SK-N-SH (cell line): ENCODE results near the gene RNF187. TPM values are rescaled to one million over a fixed set of nuclear protein-coding genes. Genes with fewer than 3 reads are reported as not detected.
A peak's percentile ranks its signal among the peaks of the same experiment; 100 is the strongest.

Experiments
- CHD2 ChIP-seq: fragments of 150-350 bp; IDR thresholded peaks from 2 replicates; pipeline ENCODE4 v1.6.1; 2018; ENCODE audit warnings: low read length; ENCODE audit not compliant: partially characterized antibody
- EP300 ChIP-seq, 2 experiments: IDR thresholded peaks; 2 replicates each; pipeline versions ENCODE4 v1.4.0 to v1.6.1; 2012; ENCODE audit warnings: borderline replicate concordance in 1 of 2, low read depth in 1 of 2, low read length in 1 of 2
- EZH2phosphoT487 ChIP-seq: fragments of 200-600 bp; sonication (generic); IDR thresholded peaks from 2 replicates; pipeline ENCODE4 v1.6.1; 2017; ENCODE audit warnings: low read depth, mixed run types, mild to moderate bottlenecking, antibody characterized with exemption, moderate library complexity, borderline replicate concordance
- GABPA ChIP-seq: IDR thresholded peaks from 2 replicates; pipeline ENCODE4 v1.4.0; 2012; ENCODE audit warnings: low read depth, mild to moderate bottlenecking
- GATA2 ChIP-seq: sonication (generic); formaldehyde crosslinking; IDR thresholded peaks from 2 replicates; pipeline ENCODE4 v1.5.0; 2020; ENCODE audit warnings: mild to moderate bottlenecking, missing genetic modification reagents
- MXI1 ChIP-seq: IDR thresholded peaks from 2 replicates; pipeline ENCODE4 v1.6.1; 2012; ENCODE audit warnings: mild to moderate bottlenecking, low read depth, low read length, improper control_type of control experiment
- POLR2AphosphoS5 ChIP-seq: IDR thresholded peaks from 2 replicates; pipeline ENCODE4 v1.6.1; 2012; ENCODE audit warnings: low read depth, low read length
- RAD21 ChIP-seq: IDR thresholded peaks from 2 replicates; pipeline ENCODE4 v1.6.1; 2012; ENCODE audit warnings: mild to moderate bottlenecking, low read length
- RCOR1 ChIP-seq: fragments of 150-350 bp; IDR thresholded peaks from 2 replicates; pipeline ENCODE4 v1.6.1; 2017; ENCODE audit warnings: antibody characterized with exemption, low read length
- RXRA ChIP-seq: IDR thresholded peaks from 2 replicates; pipeline ENCODE4 v1.4.0; 2012; ENCODE audit warnings: low read depth, mild to moderate bottlenecking, borderline replicate concordance
- SIN3A ChIP-seq: IDR thresholded peaks from 2 replicates; pipeline ENCODE4 v1.6.1; 2012; ENCODE audit warnings: low read depth, mild to moderate bottlenecking, low read length, moderate library complexity, borderline replicate concordance
- SMC3 ChIP-seq: IDR thresholded peaks from 2 replicates; pipeline ENCODE4 v1.6.1; 2012; ENCODE audit warnings: low read depth, low read length, improper control_type of control experiment
- TCF12 ChIP-seq: IDR thresholded peaks from 2 replicates; pipeline ENCODE4 v1.4.0; 2012
- TEAD4 ChIP-seq: IDR thresholded peaks from 2 replicates; pipeline ENCODE4 v1.4.0; 2012; ENCODE audit warnings: mild to moderate bottlenecking, borderline replicate concordance; ENCODE audit not compliant: insufficient read depth
- USF2 ChIP-seq: fragments of 150-350 bp; IDR thresholded peaks from 2 replicates; pipeline ENCODE4 v1.6.1; 2017; ENCODE audit warnings: antibody characterized with exemption, low read length, low read depth, borderline replicate concordance
- YY1 ChIP-seq: IDR thresholded peaks from 2 replicates; pipeline ENCODE4 v1.4.0; 2012; ENCODE audit warnings: low read depth, mild to moderate bottlenecking
- polyA plus RNA-seq, 3 experiments: library from polyadenylated mRNA; depleted of rRNA; stranded (reverse); fragments of >200 nt; gene quantifications; 2 replicates each; pipeline ENCODE4 v1.2.3, GENCODE V29; 2012
- TF ChIP-seq, protein P1 (sequence below): IDR thresholded peaks from 2 replicates; pipeline ENCODE4 v1.4.0; 2012; ENCODE audit warnings: low read depth
- TF ChIP-seq, protein P2 (sequence below): IDR thresholded peaks from 2 replicates; pipeline ENCODE4 v1.6.1; 2012; ENCODE audit warnings: mild to moderate bottlenecking, low read depth, low read length, moderate library complexity
- TF ChIP-seq, protein P3 (sequence below): IDR thresholded peaks from 2 replicates; pipeline ENCODE4 v1.4.0; 2012; ENCODE audit warnings: low read depth, borderline replicate concordance
- TF ChIP-seq, protein P4 (sequence below): IDR thresholded peaks from 2 replicates; pipeline ENCODE4 v1.4.0; 2012; ENCODE audit warnings: low read depth, borderline replicate concordance

The RNF187 gene
- polyA plus RNA-seq, 1 of the 3 experiments (the other 2 are of a cell fraction) = 71.1 TPM

- TF ChIP-seq, protein P1, sequence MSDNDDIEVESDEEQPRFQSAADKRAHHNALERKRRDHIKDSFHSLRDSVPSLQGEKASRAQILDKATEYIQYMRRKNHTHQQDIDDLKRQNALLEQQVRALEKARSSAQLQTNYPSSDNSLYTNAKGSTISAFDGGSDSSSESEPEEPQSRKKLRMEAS = peak; percentile 75
- TF ChIP-seq, protein P2, sequence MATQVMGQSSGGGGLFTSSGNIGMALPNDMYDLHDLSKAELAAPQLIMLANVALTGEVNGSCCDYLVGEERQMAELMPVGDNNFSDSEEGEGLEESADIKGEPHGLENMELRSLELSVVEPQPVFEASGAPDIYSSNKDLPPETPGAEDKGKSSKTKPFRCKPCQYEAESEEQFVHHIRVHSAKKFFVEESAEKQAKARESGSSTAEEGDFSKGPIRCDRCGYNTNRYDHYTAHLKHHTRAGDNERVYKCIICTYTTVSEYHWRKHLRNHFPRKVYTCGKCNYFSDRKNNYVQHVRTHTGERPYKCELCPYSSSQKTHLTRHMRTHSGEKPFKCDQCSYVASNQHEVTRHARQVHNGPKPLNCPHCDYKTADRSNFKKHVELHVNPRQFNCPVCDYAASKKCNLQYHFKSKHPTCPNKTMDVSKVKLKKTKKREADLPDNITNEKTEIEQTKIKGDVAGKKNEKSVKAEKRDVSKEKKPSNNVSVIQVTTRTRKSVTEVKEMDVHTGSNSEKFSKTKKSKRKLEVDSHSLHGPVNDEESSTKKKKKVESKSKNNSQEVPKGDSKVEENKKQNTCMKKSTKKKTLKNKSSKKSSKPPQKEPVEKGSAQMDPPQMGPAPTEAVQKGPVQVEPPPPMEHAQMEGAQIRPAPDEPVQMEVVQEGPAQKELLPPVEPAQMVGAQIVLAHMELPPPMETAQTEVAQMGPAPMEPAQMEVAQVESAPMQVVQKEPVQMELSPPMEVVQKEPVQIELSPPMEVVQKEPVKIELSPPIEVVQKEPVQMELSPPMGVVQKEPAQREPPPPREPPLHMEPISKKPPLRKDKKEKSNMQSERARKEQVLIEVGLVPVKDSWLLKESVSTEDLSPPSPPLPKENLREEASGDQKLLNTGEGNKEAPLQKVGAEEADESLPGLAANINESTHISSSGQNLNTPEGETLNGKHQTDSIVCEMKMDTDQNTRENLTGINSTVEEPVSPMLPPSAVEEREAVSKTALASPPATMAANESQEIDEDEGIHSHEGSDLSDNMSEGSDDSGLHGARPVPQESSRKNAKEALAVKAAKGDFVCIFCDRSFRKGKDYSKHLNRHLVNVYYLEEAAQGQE = no peak
- TF ChIP-seq MXI1 = peak; percentile 89
- TF ChIP-seq EZH2phosphoT487 = no peak
- TF ChIP-seq POLR2AphosphoS5 = no peak
- TF ChIP-seq GABPA = no peak
- peak; percentile 23; the same call in 1 of the 2 replicates for TF ChIP-seq RAD21
- peak; percentile 19; the same call in 1 of the 2 replicates for TF ChIP-seq TCF12
- TF ChIP-seq, protein P3, sequence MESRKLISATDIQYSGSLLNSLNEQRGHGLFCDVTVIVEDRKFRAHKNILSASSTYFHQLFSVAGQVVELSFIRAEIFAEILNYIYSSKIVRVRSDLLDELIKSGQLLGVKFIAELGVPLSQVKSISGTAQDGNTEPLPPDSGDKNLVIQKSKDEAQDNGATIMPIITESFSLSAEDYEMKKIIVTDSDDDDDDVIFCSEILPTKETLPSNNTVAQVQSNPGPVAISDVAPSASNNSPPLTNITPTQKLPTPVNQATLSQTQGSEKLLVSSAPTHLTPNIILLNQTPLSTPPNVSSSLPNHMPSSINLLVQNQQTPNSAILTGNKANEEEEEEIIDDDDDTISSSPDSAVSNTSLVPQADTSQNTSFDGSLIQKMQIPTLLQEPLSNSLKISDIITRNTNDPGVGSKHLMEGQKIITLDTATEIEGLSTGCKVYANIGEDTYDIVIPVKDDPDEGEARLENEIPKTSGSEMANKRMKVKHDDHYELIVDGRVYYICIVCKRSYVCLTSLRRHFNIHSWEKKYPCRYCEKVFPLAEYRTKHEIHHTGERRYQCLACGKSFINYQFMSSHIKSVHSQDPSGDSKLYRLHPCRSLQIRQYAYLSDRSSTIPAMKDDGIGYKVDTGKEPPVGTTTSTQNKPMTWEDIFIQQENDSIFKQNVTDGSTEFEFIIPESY = peak; percentile 57; the same call in 1 of the 2 replicates
- TF ChIP-seq YY1 = no peak; the same call in 1 of the 2 replicates
- no peak for TF ChIP-seq GATA2
- no peak for TF ChIP-seq USF2
- peak; percentile 96 for TF ChIP-seq CHD2
- TF ChIP-seq SMC3 = peak; percentile 20; the same call in 1 of the 2 replicates
- peak; percentile 86; the same call in 1 of the 2 replicates for TF ChIP-seq SIN3A
- TF ChIP-seq EP300 (IDR thresholded peaks at IDR 0.05; ENCODE audit: borderline replicate concordance in 1 of 2, low read depth in 1 of 2, low read length in 1 of 2) = no peak
- TF ChIP-seq RXRA = no peak
- peak; percentile 72; the same call in 1 of the 2 replicates for TF ChIP-seq RCOR1
- TF ChIP-seq TEAD4 = no peak
- TF ChIP-seq, protein P4, sequence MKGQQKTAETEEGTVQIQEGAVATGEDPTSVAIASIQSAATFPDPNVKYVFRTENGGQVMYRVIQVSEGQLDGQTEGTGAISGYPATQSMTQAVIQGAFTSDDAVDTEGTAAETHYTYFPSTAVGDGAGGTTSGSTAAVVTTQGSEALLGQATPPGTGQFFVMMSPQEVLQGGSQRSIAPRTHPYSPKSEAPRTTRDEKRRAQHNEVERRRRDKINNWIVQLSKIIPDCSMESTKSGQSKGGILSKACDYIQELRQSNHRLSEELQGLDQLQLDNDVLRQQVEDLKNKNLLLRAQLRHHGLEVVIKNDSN = no peak
These were observed 27.8 kb upstream of the RNF187 start (continued) for GRCh38 chr1:228459091-228459993.
